HepG2 (cell line): ENCODE results near the gene MRPL42. TPM values are rescaled to one million over a fixed set of nuclear protein-coding genes. Genes with fewer than 3 reads are reported as not detected.
A peak's percentile ranks its signal among the peaks of the same experiment; 100 is the strongest.

Experiments
- AHDC1 ChIP-seq: sonication (generic); formaldehyde crosslinking; IDR thresholded peaks from 2 replicates; pipeline ENCODE4 v1.5.1; 2020; ENCODE audit warnings: mild to moderate bottlenecking, missing genetic modification reagents, borderline replicate concordance
- ATF1 ChIP-seq: IDR thresholded peaks from 2 replicates; pipeline ENCODE4 v1.6.1; 2016; ENCODE audit warnings: mild to moderate bottlenecking, control low read depth
- CENPT ChIP-seq: sonication (generic); formaldehyde crosslinking; IDR thresholded peaks from 2 replicates; pipeline ENCODE4 v1.8.0; 2022; ENCODE audit warnings: low read depth, mild to moderate bottlenecking, moderate library complexity, missing genetic modification reagents
- CENPX ChIP-seq: sonication (generic); formaldehyde crosslinking; IDR thresholded peaks from 2 replicates; pipeline ENCODE4 v1.9.0; 2021; ENCODE audit warnings: mild to moderate bottlenecking, missing genetic modification reagents, moderate library complexity
- DMAP1 ChIP-seq: IDR thresholded peaks from 2 replicates; pipeline ENCODE4 v1.6.1; 2016
- EEA1 ChIP-seq: sonication (generic); formaldehyde crosslinking; IDR thresholded peaks from 2 replicates; pipeline ENCODE4 v1.5.1; 2020; ENCODE audit warnings: mild to moderate bottlenecking, missing genetic modification reagents, borderline replicate concordance
- FOXM1 ChIP-seq: sonication (generic); formaldehyde crosslinking; IDR thresholded peaks from 2 replicates; pipeline ENCODE4 v1.5.0; 2020; ENCODE audit warnings: missing genetic modification reagents
- GPN1 ChIP-seq: sonication (generic); formaldehyde crosslinking; IDR thresholded peaks from 2 replicates; pipeline ENCODE4 v1.5.1; 2020; ENCODE audit warnings: missing genetic modification reagents, borderline replicate concordance
- IRF1 ChIP-seq: sonication (generic); formaldehyde crosslinking; IDR thresholded peaks from 2 replicates; pipeline ENCODE4 v1.4.0; 2020; ENCODE audit warnings: low read depth, mild to moderate bottlenecking, missing genetic modification reagents
- RAD21 ChIP-seq: fragments of 450-650 bp; formaldehyde crosslinking; IDR thresholded peaks from 2 replicates; pipeline ENCODE4 v1.5.0; 2020; ENCODE audit warnings: mild to moderate bottlenecking
- RORA ChIP-seq: sonication (generic); formaldehyde crosslinking; IDR thresholded peaks from 2 replicates; pipeline ENCODE4 v1.5.0; 2020; ENCODE audit warnings: mild to moderate bottlenecking, missing genetic modification reagents, moderate library complexity
- RXRB ChIP-seq: IDR thresholded peaks from 2 replicates; pipeline ENCODE4 v1.6.1; 2016; ENCODE audit warnings: borderline replicate concordance, missing genetic modification reagents, missing compliant biosample characterization
- ZFP36L2 ChIP-seq: sonication (generic); formaldehyde crosslinking; IDR thresholded peaks from 2 replicates; pipeline ENCODE4 v1.4.0; 2020; ENCODE audit warnings: missing genetic modification reagents
- ZMAT3 ChIP-seq: sonication (generic); formaldehyde crosslinking; conservative IDR thresholded peaks from 2 replicates; pipeline ENCODE4 v1.7.0; 2021; ENCODE audit warnings: missing genetic modification reagents
- ZNF138 ChIP-seq: sonication (generic); formaldehyde crosslinking; IDR thresholded peaks from 2 replicates; pipeline ENCODE4 v1.5.0; 2020; ENCODE audit warnings: mild to moderate bottlenecking, low read depth, missing genetic modification reagents
- ZNF280D ChIP-seq: sonication (generic); formaldehyde crosslinking; IDR thresholded peaks from 2 replicates; pipeline ENCODE4 v1.5.1; 2020; ENCODE audit warnings: mild to moderate bottlenecking, missing genetic modification reagents
- ZNF460 ChIP-seq: sonication (generic); formaldehyde crosslinking; IDR thresholded peaks from 2 replicates; pipeline ENCODE4 v1.5.1; 2020; ENCODE audit warnings: missing genetic modification reagents, mild to moderate bottlenecking, borderline replicate concordance
- ZNF572 ChIP-seq: sonication (generic); formaldehyde crosslinking; IDR thresholded peaks from 2 replicates; pipeline ENCODE4 v1.5.1; 2020; ENCODE audit warnings: mild to moderate bottlenecking, missing genetic modification reagents
- ZNF703 ChIP-seq: sonication (generic); formaldehyde crosslinking; IDR thresholded peaks from 2 replicates; pipeline ENCODE4 v1.5.1; 2020; ENCODE audit warnings: missing genetic modification reagents, mild to moderate bottlenecking, moderate library complexity, borderline replicate concordance
- polyA plus RNA-seq, 8 experiments: library from polyadenylated mRNA; depleted of rRNA in 3 of 8; stranded (reverse) in 7 of 8; unstranded in 1 of 8; fragments of >200 nt; fragmentation: Illumina TruSeq in 4 of 8; extraction: Trizol in 4 of 8; gene quantifications; 2 replicates each; pipeline versions ENCODE4 v1.2.1 to v1.2.3, GENCODE V29; 2011 to 2016; ENCODE audit warnings: low read depth in 4 of 8, missing spikeins in 1 of 8, mixed read lengths in 1 of 8; ENCODE audit not compliant: insufficient read depth in 1 of 8
- total RNA-seq, 5 experiments: library from RNA; depleted of rRNA; stranded (reverse); fragments of >200 nt; fragmentation: Illumina TruSeq; extraction: Trizol; gene quantifications; 2 replicates each; pipeline ENCODE4 v1.2.3, GENCODE V29; 2016; ENCODE audit warnings: low read depth in 1 of 5

The MRPL42 gene
- total and polyA plus RNA-seq, 2 of the 13 experiments (the other 11 are each of a cell fraction or from before 2014, with no cell fraction given), result 93.3 to 148 TPM

- TF ChIP-seq RAD21 (CRISPR knock-in tag) (peak; percentile 48; the same call in 1 of the 2 replicates), FOXM1 (CRISPR knock-in tag) (no peak), GPN1 (no peak), ZNF572 (CRISPR knock-in tag) (0 out of 2 replicates have a peak, but pooled peaks have one; percentile 82), ATF1 (CRISPR knock-in tag) (peak; percentile 68), EEA1 (no peak), IRF1 (CRISPR knock-in tag) (no peak), ZNF460 (no peak; the same call in 1 of the 2 replicates), ZNF280D (CRISPR knock-in tag) (peak; percentile 90), ZNF703 (CRISPR knock-in tag) (no peak), DMAP1 (CRISPR knock-in tag) (peak; percentile 99), CENPT (CRISPR knock-in tag) (no peak), RXRB (CRISPR knock-in tag) (peak; percentile 56; the same call in 1 of the 2 replicates), ZMAT3 (CRISPR knock-in tag) (no peak), CENPX (CRISPR knock-in tag) (no peak), ZFP36L2 (CRISPR knock-in tag) (no peak), ZNF138 (CRISPR knock-in tag) (no peak), RORA (CRISPR knock-in tag) (no peak), AHDC1 (CRISPR knock-in tag) (no peak)
Observed at GRCh38 chr12:93467351-93468007, at the start of gene MRPL42 (continued).
